Stimulated activated CD4-positive, alpha-beta T cell treated with anti-CD3 and anti-CD28 coated beads, TNF-alpha, amount 100 ng/mL, for 1 hour (primary cell): ENCODE measurements around the gene AQP9.

ENCODE experiments used
- DNase-seq, 3 donors: peaks; one replicate each; pipeline ENCODE4 v3.0.0-alpha.2; 2020; ENCODE audit warnings: low read depth in 3 of 3, low spot score in 1 of 3

AQP9 gene

DNA sequence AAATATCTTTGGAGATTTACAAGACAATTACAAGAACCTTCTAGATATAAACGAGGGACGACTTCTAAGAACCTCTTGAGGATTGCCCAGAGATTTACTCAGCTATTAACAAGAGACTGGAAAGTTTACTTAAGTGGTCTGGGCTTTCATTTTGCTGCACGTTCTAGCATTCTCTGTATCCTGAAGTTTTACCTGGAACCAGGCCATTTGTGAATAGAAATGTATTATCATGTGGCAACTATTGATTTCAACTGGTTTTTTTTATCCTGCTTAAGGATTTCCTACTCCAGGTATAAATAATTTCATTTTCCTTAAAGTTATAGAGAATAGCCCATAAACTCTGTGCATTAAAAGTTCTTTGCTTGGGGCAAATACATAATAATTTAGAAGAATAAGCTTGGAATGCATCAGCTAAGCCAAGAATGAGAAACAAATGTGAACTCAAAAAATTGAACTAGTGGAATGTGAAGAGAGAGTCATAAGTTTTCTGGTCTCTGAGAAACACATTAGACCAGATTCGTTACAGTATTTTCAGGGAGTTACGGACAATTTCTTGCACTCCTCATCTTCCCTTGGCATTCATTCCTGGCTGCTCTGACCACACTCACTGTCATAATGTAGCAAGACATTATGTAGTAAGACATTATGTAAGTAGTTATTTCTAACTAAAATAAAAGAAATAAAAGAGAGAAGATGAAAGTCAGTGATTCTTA lies 1.3 kb downstream of the AQP9 start:
- no peak for DNase-seq

DNA sequence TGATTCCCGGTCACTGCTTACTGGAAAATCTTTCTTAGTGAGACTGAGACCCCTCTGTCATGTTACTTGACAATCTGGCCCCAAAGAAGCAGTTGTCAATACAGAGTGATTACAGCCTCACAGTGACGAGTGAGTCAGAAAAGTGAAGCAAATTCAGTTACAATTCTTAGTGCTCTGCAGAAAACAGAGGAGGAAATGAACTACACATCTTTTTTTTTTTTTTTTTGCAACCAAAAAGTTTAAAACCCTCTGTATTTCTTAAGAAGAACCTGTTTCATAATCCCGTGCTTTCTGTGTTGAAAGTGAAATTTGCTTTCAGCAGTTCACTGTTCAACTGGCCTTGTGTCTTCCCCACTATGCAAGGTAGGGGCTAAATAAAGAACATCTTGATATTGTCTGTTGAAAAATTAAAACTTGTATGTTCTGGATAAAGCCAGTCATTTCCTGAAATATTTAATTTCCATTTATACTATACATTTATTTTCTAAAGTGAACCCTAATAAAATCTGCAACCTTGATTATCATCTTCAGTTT lies 1.9 kb downstream of the AQP9 start:
- DNase-seq: no peak

DNA sequence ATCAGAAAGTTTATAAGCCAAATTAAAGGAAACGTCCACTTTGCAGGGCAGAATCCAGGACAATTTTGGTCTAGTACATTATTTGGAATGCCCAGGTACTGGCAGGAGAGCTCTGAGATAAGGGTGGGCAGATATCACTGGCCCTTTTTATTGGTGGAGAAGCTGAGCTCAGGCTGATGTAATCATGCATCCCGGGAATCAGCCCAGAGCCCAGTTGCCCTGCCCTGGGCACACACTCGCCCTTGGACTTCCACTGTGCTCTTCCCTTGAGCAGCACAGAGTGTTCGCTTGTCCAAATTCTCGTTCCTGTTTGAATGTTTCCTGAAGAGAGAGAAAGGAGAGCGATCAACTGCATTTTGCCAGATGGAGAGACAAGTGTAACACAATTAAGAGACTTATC lies 3.7 kb downstream of the AQP9 start:
- no peak for DNase-seq

DNA sequence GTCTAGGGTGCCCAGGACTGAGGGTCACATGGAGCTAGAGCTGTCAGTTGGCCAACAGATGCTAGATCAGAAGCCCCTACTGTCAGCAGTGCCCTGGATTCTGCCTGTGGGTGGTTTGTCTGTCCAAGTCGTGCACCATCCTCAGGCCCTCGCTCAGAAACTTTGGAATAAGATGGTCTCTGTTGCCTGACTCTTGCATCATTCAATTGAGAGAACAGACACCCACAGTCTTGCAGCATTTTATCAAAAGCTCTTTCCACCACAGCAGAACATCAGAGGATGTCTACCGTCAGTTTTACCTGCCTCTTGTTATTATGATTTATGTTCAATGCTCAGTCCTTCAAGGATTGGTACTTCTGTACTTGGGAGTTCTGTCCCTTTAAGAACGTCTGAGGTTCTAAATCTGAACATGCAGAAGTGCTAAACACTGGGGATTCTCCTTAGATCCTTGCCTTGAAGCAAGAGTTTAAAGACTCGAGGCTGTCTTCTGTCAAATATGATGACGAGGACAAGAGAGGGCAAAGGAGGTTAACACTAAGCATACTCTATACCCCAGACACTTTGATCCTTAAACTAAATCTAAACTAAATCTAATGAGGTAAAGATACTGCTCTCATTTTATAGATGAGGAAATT lies 4.8 kb downstream of the AQP9 start:
- no peak for DNase-seq

DNA sequence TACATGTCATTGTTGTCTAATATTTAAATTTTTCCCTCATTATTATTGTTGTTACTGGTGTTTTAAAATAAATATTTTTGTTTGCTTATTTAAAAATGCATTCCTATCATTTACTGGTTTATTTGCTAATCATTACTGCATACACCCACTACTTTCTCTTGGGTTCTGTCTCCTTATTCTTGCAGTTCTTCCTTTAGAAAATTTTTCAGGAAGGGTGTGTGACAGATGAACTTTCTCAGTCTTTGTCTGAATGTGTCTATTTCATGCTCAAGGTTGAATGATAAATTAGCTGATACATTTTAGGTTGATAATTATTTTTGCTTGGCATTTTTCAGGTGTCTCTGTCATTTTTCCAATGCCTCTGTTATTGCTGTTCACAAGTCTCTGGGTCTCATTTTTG lies 7.4 kb downstream of the AQP9 start:
- no peak for DNase-seq

DNA sequence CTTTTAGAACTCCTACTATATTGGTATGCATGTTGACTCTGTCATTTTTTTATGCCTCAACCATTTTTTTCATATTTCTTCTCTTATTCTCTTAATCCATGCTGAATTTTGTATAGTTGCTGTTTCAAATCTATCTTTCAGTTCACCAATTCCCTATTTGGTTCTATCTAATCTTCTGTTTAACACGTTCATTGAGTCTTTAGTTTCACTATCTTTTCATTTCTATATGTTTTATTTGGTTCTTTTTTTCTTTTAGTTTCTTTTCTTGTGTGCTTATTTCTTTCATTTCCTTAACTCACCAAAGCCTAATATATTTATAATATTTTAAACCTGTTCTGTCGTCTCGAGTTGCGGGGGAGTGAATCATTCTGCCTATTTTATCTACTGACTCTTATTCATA lies 8.0 kb downstream of the AQP9 start:
- DNase-seq: no peak

DNA sequence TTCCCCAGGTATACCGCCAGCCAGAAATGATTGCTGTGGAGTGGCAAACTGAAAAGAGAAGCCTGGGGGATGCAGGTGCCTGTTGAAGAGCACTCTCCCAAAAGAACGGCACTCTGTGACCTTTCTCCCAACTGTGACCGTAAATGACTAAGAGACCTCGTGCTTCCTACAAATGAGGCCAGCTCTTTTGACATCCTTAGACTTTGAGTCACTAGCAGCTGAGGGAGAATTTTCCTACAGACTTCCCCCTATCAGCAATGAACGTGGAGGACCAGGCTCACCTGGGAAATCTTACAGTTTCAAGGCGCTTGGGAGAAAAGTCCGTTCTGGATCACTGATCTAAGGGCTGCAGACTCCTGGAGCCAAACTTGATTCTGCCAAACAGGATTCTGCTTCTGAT lies 8.6 kb downstream of the AQP9 start:
- DNase-seq: no peak

DNA sequence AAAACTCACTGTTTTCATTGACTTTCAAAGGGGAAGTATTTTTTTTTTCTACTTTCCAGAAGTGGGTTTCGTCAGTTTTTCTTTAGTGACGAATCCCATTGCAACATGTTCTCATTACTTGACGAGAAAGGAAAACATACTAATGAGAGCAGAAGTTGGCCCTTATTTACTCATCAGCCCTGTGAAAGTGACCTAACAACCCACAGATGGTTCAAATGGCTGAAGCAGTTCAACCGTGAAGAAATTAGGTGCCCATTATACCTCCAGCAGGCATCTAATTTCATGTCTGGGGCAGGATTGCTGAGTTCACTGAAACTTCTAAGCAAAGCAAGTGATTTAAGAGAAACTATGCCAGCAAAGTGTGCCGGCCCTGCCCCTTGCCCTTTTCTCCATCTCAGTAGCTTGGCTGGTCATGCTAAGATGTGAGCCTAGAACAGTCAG lies 9.0 kb downstream of the AQP9 start:
- no peak for DNase-seq

DNA sequence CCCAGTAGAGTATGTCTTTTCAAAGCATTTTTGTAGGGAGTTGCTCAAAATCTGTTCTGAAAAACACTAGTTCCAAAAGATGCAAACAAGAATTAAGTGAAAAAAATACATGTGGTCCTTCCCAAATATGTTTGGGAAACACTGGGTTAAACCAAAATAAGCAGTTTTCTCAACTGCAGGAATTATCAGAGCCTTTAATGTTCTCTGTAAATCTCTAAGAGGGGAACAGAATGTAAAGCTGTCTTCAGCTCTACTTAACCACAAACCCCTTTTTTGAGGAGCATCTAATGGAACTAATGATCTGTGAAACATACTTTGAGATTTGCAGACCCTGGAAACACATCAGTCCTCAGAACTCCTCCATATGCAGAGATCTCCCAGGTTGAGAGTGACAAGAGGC lies 9.9 kb downstream of the AQP9 start:
- DNase-seq: no peak

DNA sequence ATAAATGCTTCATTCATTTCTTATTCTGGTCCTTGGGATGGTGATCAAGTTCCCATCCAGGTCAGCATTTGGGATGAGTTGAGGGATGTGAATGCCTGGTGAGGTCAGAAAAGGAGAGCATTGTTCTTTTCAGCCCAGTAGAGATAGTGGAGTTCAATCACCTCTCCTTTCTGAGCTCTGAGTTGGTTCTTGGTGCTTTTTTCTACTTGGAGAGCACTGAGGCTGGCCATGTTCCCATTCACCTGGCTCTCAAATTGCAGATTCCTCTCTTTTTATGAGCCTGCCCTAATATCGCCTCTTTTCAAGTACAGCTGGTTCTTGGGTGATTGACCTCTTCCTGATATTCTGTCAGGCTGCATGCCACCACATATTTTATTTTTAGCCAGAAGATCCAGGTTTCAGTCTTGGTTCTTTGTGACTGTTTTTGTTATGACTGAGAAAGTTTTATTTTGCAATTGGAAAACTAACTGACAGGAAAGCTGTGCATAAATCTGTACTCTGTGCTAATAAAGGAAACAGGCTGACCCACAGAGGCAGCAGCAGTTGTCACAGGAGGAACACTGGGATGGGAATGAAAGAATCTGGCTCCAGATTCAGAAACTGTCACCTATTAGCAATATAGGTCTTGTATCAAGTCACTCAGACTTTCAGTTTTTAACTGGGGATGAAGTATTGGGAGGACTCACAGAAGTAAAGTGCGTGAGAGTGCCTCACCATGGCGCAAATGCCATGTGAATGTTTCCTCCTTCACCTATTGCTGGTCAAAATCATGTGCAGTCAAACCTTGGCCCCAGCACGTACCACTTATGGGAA lies 10.7 kb downstream of the AQP9 start:
- no peak for DNase-seq

DNA sequence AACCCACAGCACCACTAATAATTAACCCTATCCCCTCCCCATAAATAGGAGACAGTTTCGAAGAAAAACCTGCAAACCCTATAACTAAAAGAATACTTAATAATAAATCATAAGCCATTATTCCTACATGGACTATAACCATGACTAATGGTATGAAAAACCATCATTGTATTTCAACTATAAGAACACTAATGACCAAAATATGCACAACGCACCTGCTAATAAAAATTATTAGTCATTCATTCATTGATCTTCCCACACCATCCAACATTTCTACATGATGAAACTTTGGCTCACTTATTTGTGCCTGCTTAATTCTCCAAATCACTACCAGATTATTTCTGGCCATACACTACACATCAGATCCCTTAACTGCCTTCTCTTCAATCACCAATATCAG lies 16.6 kb downstream of the AQP9 start:
- no peak for DNase-seq

DNA sequence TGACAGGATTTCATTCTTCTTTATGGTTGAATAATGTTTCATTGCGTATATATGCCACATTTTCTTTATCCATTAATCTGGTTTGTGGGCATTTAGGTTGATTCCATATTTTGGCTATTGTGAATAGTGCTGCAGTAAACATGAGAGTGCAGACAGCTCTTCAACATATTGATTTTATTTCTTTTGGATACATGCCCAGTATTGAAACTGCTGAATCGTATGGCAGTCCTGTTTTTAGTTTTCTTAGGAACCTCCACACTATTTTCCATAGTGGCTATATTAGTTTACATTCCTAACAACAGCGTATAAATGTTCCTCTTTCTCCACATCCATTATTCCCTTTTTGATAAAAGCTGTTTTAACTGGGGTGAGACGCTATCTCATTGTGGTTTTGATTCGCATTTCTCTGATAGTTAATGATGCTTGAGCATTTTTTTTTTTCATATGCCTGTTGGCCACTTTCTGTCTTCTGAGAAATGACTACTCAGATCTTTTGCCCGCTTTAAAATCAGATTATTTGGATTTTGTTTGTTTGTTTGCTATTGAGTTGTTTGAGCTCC lies 21.7 kb downstream of the AQP9 start:
- no peak for DNase-seq

DNA sequence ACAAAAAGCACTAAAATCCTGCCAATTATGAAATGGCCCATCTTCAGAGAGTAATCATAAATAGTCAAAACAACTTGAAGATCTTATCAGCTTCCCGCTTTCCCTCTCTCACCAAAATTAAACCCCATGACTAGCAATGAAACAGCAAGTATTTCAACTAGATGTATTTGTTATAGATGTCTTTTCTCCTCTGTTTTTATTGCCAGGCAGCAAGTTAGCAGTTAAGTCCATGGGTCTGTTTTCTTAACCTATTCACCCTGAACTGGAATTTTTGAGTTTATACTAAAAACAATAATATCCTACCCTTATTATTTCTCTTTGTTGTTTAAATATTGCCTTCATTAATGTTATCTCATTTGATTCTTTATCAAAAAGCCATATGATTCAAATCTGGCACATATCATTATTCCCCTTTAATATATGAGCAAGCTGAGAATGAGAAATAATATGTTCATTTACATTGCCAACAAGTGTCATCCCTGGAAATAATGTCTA lies 23.3 kb downstream of the AQP9 start:
- no peak for DNase-seq

DNA sequence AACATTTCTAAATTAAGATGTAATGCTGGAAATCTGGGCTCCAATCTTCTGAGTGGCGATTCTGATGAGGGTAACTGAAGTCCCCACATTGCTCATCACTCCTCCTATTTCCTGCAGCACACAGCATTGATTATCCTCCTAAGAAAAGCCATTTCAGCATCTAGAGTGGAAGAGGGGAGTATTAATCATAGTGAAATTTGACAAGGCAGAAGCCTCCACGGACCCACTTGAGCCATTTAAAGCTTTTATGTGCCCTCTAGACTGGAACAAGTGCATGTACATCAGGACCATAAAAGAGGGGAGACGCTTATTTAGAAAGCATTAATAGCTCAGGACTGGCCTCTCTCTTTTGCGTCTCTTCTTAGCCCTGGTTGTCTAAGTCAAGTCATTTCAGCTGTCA lies 25.8 kb downstream of the AQP9 start:
- DNase-seq: no peak

DNA sequence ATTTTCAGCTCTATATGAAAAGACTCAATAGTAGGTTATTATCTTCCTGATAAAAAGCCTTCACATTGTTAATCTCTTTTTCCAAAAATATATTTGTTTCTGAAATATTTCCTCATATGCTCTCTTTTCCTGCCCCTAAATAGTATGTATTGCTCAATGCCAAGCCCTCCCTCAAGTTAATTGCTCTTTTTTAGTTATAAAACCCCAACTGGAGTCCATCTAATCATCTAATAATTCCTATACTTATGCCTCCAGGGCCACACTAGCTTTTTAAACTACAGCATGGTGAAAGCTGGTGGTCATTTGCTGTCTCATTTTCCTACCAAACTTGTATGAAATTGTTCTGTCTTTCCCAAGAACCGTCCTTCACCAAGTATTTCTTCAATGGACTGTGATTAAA lies 26.7 kb downstream of the AQP9 start:
- DNase-seq: no peak

DNA sequence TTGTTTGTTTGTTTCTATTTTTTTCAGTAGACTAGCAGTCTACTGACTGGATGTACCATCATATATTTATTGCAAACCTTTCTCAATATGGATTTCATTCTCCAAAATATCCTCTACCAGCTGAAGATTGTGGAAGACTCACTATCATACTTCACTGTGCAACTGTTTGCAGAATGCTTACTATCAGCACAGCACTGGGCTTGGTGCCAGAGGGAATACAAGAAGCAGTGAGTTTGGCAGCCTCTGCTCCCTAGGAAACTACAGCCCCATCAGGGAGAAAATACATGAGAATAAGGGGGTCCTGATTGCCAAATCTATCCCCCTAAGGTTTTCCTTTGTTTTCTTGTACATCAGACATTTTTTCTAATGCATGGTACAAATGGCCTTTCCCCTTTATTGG lies 27.5 kb downstream of the AQP9 start:
- DNase-seq: no peak

DNA sequence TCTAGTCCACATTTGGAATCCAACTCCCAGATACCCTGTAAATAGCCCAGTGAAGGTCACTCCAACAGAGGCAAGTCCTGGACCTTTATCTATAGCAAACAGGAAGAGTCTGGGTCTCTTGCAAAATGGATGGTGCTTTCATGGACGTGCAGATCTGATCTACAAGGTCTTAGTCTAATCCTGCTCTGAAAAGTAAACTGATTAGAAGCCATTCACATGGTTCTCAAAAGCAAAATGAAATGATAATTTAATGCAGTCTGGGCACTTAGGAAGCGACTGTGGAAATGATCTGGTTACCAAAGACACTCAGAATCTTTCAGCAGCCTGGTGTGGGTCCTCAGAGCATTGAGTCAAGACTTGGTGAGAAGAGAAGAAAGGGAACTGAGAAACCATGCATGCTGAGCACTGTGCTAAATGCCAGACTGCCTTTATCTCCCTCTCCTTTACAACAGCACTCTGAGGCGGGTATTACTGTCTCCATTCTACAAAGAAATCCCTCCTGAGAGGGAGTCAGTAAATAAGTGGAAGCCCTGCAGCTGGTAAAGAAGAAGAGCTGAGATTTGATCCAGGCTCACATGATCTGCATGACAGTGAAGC lies 29.0 kb downstream of the AQP9 start:
- DNase-seq: no peak

DNA sequence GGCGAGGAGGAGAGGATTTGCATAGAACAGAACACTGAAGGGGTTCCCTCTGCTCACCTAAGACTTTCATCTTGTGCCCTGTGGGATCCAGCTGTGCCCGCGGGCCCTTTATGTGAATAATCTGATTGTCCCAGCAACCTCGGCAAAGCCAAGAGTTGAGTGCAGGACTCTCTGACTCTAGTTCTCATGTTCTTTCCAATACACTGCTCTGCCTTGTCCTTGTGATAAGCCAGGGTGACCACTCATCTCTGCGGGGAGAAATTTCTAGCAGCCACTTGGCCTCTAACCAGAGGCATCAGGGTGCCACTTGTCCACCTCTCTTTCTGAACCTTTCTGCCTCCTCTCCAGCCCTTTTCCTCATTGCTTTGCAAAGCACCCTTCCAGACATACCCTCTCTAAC lies 31.8 kb downstream of the AQP9 start:
- DNase-seq: no peak

DNA sequence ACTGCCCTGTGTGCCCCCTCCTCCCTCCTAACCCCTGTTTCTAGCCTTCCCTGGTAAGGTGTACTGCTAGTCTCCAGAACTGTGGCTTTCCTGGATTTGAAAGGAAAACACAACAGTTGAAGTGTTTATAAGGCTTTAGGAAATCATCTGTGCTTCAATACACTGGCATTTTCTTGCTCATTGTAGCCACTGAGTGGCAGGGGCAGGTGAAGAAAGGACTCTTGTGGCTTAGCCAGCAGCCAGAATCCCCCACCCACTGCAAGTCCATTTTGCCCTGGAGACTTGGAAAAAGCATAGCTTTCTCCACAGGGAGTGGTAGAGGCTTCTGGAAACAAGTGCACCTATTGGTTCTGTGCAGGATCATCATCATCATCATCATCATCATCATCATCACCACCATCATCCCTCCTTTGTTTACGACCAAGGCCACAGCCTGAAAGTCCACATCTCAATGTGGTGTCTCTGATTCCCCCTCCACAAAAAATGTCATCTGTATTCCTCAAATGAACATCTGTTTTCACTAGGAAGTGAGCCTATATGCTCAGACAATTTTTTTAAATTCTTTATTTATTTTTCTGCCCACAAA lies 33.4 kb downstream of the AQP9 start:
- no peak for DNase-seq

DNA sequence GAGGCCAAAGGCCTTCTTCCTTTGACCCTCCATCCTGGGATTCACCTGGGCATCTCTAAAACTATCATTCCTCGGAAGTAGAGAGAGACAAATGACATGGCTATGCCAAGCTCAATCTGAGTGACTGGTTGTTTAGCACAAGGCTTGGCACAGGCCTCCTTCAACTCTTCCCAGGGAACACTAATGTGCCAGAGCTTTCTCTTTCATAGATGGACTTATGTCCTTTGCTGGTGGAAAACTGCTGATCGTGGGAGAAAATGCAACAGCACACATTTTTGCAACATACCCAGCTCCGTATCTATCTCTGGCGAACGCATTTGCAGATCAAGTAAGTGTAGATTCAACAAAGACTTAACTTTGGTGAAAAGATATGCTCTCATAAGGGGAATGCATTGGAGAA lies 36.5 kb downstream of the AQP9 start:
- DNase-seq: no peak

DNA sequence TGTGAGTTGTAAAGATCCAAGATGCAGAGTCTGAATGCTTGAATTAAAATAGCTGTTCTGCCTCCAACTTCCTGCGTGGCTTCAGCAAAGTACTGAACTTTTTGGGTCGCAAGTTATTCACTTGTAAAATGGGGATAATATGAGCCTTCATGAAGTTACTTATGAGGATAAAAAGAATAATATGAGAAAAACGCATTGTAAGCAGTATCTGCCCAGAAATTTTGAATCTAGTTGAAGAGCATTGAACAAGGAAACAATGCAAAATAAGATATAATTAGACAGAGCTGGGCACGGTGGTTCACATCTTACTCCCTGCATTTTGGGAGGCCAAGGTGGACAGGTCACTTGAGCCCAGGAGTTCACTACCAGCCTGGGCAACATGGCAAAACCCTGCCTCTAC lies 37.8 kb downstream of the AQP9 start:
- no peak for DNase-seq
